Naive thymus-derived CD4-positive, alpha-beta T cell (primary cell): Measurements from ENCODE around the gene PGGHG. TPM values are rescaled to one million over a fixed set of nuclear protein-coding genes. Genes with fewer than 3 reads are reported as not detected.
"Not testable (repeated sequence)": the region's sequence is repeated elsewhere in the genome, so short reads cannot be mapped to it uniquely, and the experiment has no call there.

ENCODE experiments used
- ATAC-seq: fragments of 150-1000 bp; cut with Tn5 transposase; 2 replicates; pipeline ENCODE4 v1.10.0; 2021; ENCODE audit warnings: mild to moderate bottlenecking, moderate library complexity
- CTCF ChIA-PET: fragments of 350-600 bp; sonication (Branson Sonifier 250); formaldehyde crosslinking; loops from one replicate; lab custom pipeline; 2021; ENCODE audit warnings: antibody characterized with exemption; lab: Charles Lee
- POLR2A ChIA-PET: fragments of 350-600 bp; sonication (Branson Sonifier 250); formaldehyde crosslinking; loops from one replicate; lab custom pipeline; 2021; ENCODE audit warnings: antibody characterized with exemption, inconsistent platforms; lab: Charles Lee
- DNase-seq, 9 donors: peaks; one replicate each; pipeline versions ENCODE4 v3.0.0 to v3.0.0-alpha.2; 2020 to 2022; ENCODE audit warnings: mixed read lengths in 1 of 9
- H3K27ac ChIP-seq: one replicate; pipeline ENCODE4 v1.7.0; 2013; ENCODE audit warnings: mild to moderate bottlenecking, low read depth, low read length, moderate library complexity
- H3K27me3 ChIP-seq, 2 donors: one replicate each; pipeline ENCODE4 v1.7.0; 2013; ENCODE audit warnings: low read length in 2 of 2, mild to moderate bottlenecking in 2 of 2, moderate library complexity in 2 of 2; ENCODE audit not compliant: control insufficient read depth in 2 of 2, insufficient read depth in 2 of 2
- H3K36me3 ChIP-seq, 3 experiments: 1 replicate in 2 of 3; 2 replicates in 1 of 3; pipeline ENCODE4 v1.7.0; 2013; ENCODE audit warnings: low read length in 3 of 3, mild to moderate bottlenecking in 3 of 3, moderate library complexity in 1 of 3; ENCODE audit not compliant: insufficient read depth in 3 of 3, control insufficient read depth in 2 of 3
- H3K4me1 ChIP-seq, 2 donors: one replicate each; pipeline ENCODE4 v1.7.0; 2013; ENCODE audit warnings: low read length in 2 of 2, mild to moderate bottlenecking in 2 of 2, moderate library complexity in 1 of 2; ENCODE audit not compliant: control insufficient read depth in 2 of 2, insufficient read depth in 2 of 2
- H3K4me3 ChIP-seq: 2 replicates; pipeline ENCODE4 v1.7.0; 2013; ENCODE audit warnings: mild to moderate bottlenecking, low read length
- H3K9me3 ChIP-seq, 3 experiments: 1 replicate in 2 of 3; 2 replicates in 1 of 3; pipeline ENCODE4 v1.7.0; 2013; ENCODE audit warnings: low read length in 3 of 3; ENCODE audit not compliant: control insufficient read depth in 2 of 3
- H3K27ac Mint-ChIP-seq, 9 donors: one replicate each; pipeline ENCODE4 v1.8.0; 2020 to 2022; ENCODE audit warnings: mixed read lengths in 9 of 9, mild to moderate bottlenecking in 8 of 9, moderate library complexity in 5 of 9, inconsistent platforms in 2 of 9
- H3K27me3 Mint-ChIP-seq, 5 donors: one replicate each; pipeline ENCODE4 v1.8.0; 2021 to 2022; ENCODE audit warnings: mixed read lengths in 5 of 5, mild to moderate bottlenecking in 1 of 5
- H3K36me3 Mint-ChIP-seq, 5 donors: one replicate each; pipeline ENCODE4 v1.8.0; 2020 to 2022; ENCODE audit warnings: mixed read lengths in 5 of 5, mild to moderate bottlenecking in 3 of 5, inconsistent platforms in 1 of 5
- H3K4me1 Mint-ChIP-seq, 7 donors: one replicate each; pipeline ENCODE4 v1.8.0; 2020 to 2022; ENCODE audit warnings: mixed read lengths in 7 of 7, mild to moderate bottlenecking in 3 of 7, inconsistent platforms in 1 of 7
- H3K4me3 Mint-ChIP-seq, 10 donors: one replicate each; pipeline ENCODE4 v1.8.0; 2020 to 2022; ENCODE audit warnings: mild to moderate bottlenecking in 10 of 10, mixed read lengths in 10 of 10, moderate library complexity in 6 of 10, inconsistent platforms in 2 of 10
- H3K9me3 Mint-ChIP-seq, 11 donors: one replicate each; pipeline ENCODE4 v1.8.0; 2020 to 2022; ENCODE audit warnings: mixed read lengths in 11 of 11, mild to moderate bottlenecking in 4 of 11, inconsistent platforms in 1 of 11, moderate library complexity in 1 of 11
- intact Hi-C, 2 donors: fragments of 100-400 bp; cut with micrococcal nuclease; formaldehyde crosslinking; loops; one replicate each; pipeline ENCODE4 v1.15.1; 2023
- polyA plus RNA-seq, 2 donors: library from polyadenylated mRNA; unstranded; fragments of 300-500 nt; fragmentation: Illumina TruSeq; gene quantifications; one replicate each; pipeline ENCODE4 v1.2.3, GENCODE V29; 2021
- total RNA-seq, 6 experiments: library from RNA in 5 of 6; stranded (reverse) in 5 of 6; gene quantifications; 1 replicate in 5 of 6; 2 replicates in 1 of 6; pipeline ENCODE4 v1.2.3 and lab custom pipeline; 2021 to 2026

Gene PGGHG
- total and polyA plus RNA-seq, 7 experiments from 2014 or later, result 5.1 to 656 (median 340) TPM

GRCh38 chr11:330307-330693 lies 41.4 kb downstream of the PGGHG start:
- H3K36me3 Mint-ChIP-seq, result peaks cover 0 to 10% (median 0%) of the 10 kb centered on the region in 5 donors
- H3K4me1 ChIP-seq, result peaks cover 40 to 52% of the 10 kb centered on the region in 2 donors
- peak overlapping the region in 8 of 10 donors; percentile 23 to 70 (median 51) for H3K4me3 Mint-ChIP-seq
- ATAC-seq, result no peak
- no peak overlapping the region for H3K4me3 ChIP-seq
- DNase-seq, result no peak
- no peaks in the 10 kb centered on the region for H3K27me3 ChIP-seq
- POLR2A ChIA-PET, result interaction anchor here (0.9 to 5.2 kb wide), 13 partner anchors 9 to 62 kb away, joined by 3 to 28 read pairs (median 5); partner anchors contain the start of gene IFITM3
- peak overlapping the region; percentile 70 to 94 (median 84) for H3K27ac Mint-ChIP-seq
- CTCF ChIA-PET, result interaction anchor here (0.5 to 2.8 kb wide), 4 partner anchors 13 to 28 kb away, joined by 3 to 12 read pairs (median 7); no protein-coding TSS in a partner anchor
- intact Hi-C loops, result no loop called here
- no peaks in the 10 kb centered on the region for H3K9me3 ChIP-seq
- peaks cover 40 to 85% (median 73%) of the 10 kb centered on the region in 7 donors for H3K4me1 Mint-ChIP-seq
- H3K9me3 Mint-ChIP-seq, result no peaks in the 10 kb centered on the region
- no peaks in the 10 kb centered on the region for H3K36me3 ChIP-seq
- H3K27ac ChIP-seq, result peak overlapping the region; percentile 10
- H3K27me3 Mint-ChIP-seq, result no peaks in the 10 kb centered on the region

GRCh38 chr11:330694-331357 lies 41.9 kb downstream of the PGGHG start:
- peak overlapping the region; percentile 10 for H3K27ac ChIP-seq

GRCh38 chr11:331358-332060 lies 42.6 kb downstream of the PGGHG start:
- peaks cover 39 to 85% (median 70%) of the 10 kb centered on the region in 7 donors for H3K4me1 Mint-ChIP-seq
- ATAC-seq, result no peak
- no peaks in the 10 kb centered on the region for H3K9me3 ChIP-seq
- CTCF ChIA-PET, result no interaction called here
- no peaks in the 10 kb centered on the region for H3K36me3 ChIP-seq
- H3K27ac Mint-ChIP-seq, result peak overlapping the region in 8 of 9 donors; percentile 71 to 92 (median 84)
- peaks cover 30 to 45% of the 10 kb centered on the region in 2 donors for H3K4me1 ChIP-seq
- H3K36me3 Mint-ChIP-seq, result peaks cover 0 to 10% (median 0%) of the 10 kb centered on the region in 5 donors
- intact Hi-C loops, result no loop called here
- no peaks in the 10 kb centered on the region for H3K27me3 Mint-ChIP-seq
- no peak for DNase-seq
- no peak overlapping the region for H3K27ac ChIP-seq
- POLR2A ChIA-PET, result interaction anchor here (0.6 to 5.2 kb wide), 8 partner anchors 8 to 263 kb away, joined by 3 to 28 read pairs (median 4); no protein-coding TSS in a partner anchor
- peak overlapping the region; percentile 44 to 78 (median 66) for H3K4me3 Mint-ChIP-seq
- no peaks in the 10 kb centered on the region for H3K9me3 Mint-ChIP-seq
- H3K4me3 ChIP-seq, result peak overlapping the region; percentile 19
- H3K27me3 ChIP-seq, result no peaks in the 10 kb centered on the region

More at GRCh38 chr11:330694-331357, 41.9 kb downstream of the PGGHG start:
- peaks cover 0 to 10% (median 0%) of the 10 kb centered on the region in 5 donors for H3K36me3 Mint-ChIP-seq
- ATAC-seq, result no peak
- no peaks in the 10 kb centered on the region for H3K27me3 ChIP-seq
- intact Hi-C loops, result no loop called here
- H3K36me3 ChIP-seq, result no peaks in the 10 kb centered on the region
- H3K27ac Mint-ChIP-seq, result peak overlapping the region in 8 of 9 donors; percentile 60 to 92 (median 84)
- H3K4me3 Mint-ChIP-seq, result peak overlapping the region; percentile 44 to 78 (median 66)
- H3K9me3 Mint-ChIP-seq, result no peaks in the 10 kb centered on the region
- H3K9me3 ChIP-seq, result no peaks in the 10 kb centered on the region
- peaks cover 39 to 85% (median 70%) of the 10 kb centered on the region in 7 donors for H3K4me1 Mint-ChIP-seq
- DNase-seq, result no peak
- CTCF ChIA-PET, result interaction anchor here (0.5 to 2.8 kb wide), 3 partner anchors 18 to 28 kb away, joined by 3 to 12 read pairs (median 9); no protein-coding TSS in a partner anchor
- H3K4me3 ChIP-seq, result peak overlapping the region; percentile 19
- no peaks in the 10 kb centered on the region for H3K27me3 Mint-ChIP-seq
- POLR2A ChIA-PET, result interaction anchor here (0.6 to 5.2 kb wide), 14 partner anchors 8 to 263 kb away, joined by 3 to 28 read pairs (median 4); partner anchors contain the start of gene IFITM3
- peaks cover 37 to 47% of the 10 kb centered on the region in 2 donors for H3K4me1 ChIP-seq

GRCh38 chr11:332651-333480 lies 43.9 kb downstream of the PGGHG start:
- H3K4me3 ChIP-seq, result no peak overlapping the region
- Mint-ChIP-seq H3K9me3 (no peaks in the 10 kb centered on the region), H3K27ac (peak overlapping the region in 7 of 9 donors; percentile 36 to 84 (median 59)), H3K27me3 (no peaks in the 10 kb centered on the region), H3K36me3 (peaks cover 0 to 10% (median 0%) of the 10 kb centered on the region in 5 donors), H3K4me1 (peaks cover 39 to 82% (median 62%) of the 10 kb centered on the region in 7 donors), H3K4me3 (peak overlapping the region in 5 of 10 donors; percentile 25 to 61 (median 55))
- ChIA-PET POLR2A (interaction anchor here (0.8 to 1.4 kb wide), 7 partner anchors 8 to 65 kb away, joined by 3 to 4 read pairs (median 4); no protein-coding TSS in a partner anchor), CTCF (interaction anchor here (1.0 kb wide), 1 partner anchor 10 kb away, joined by 3 read pairs; no protein-coding TSS in a partner anchor)
- ATAC-seq, result no peak
- H3K27ac ChIP-seq, result no peak overlapping the region
- intact Hi-C loops, result no loop called here
- no peaks in the 10 kb centered on the region for H3K36me3 ChIP-seq
- H3K9me3 ChIP-seq, result no peaks in the 10 kb centered on the region
- H3K4me1 ChIP-seq, result peaks cover 20 to 44% of the 10 kb centered on the region in 2 donors
- DNase-seq, result no peak
- H3K27me3 ChIP-seq, result no peaks in the 10 kb centered on the region

- H3K27ac ChIP-seq, H3K9me3 Mint-ChIP-seq, H3K27me3 Mint-ChIP-seq, H3K4me3 Mint-ChIP-seq, DNase-seq, H3K4me3 ChIP-seq, intact Hi-C loops, H3K36me3 ChIP-seq, H3K27me3 ChIP-seq, ATAC-seq, H3K9me3 ChIP-seq: not testable (repeated sequence)
- ChIA-PET CTCF (interaction anchor here (1.0 kb wide), 1 partner anchor 11 kb away, joined by 3 read pairs; no protein-coding TSS in a partner anchor), POLR2A (interaction anchor here (1.2 to 1.4 kb wide), 5 partner anchors 9 to 19 kb away, joined by 3 to 4 read pairs (median 3); no protein-coding TSS in a partner anchor)
- H3K4me1 ChIP-seq, result peaks cover 20 to 44% of the 10 kb centered on the region in 2 donors
- peaks cover 39 to 84% (median 57%) of the 10 kb centered on the region in 7 donors for H3K4me1 Mint-ChIP-seq
- H3K27ac Mint-ChIP-seq, result peak overlapping the region in 4 of 9 donors; percentile 14 to 45 (median 26)
- peaks cover 0 to 10% (median 0%) of the 10 kb centered on the region in 5 donors for H3K36me3 Mint-ChIP-seq
Observed at GRCh38 chr11:333616-334263, 44.8 kb downstream of the PGGHG start.
